ENCODE data around the gene PLA2G12A. TPM values are rescaled to one million over a fixed set of nuclear protein-coding genes. Genes with fewer than 3 reads are reported as not detected.

The PLA2G12A gene
- total RNA-seq, 1 donor from 2014 or later, result 51.0 TPM

DNA sequence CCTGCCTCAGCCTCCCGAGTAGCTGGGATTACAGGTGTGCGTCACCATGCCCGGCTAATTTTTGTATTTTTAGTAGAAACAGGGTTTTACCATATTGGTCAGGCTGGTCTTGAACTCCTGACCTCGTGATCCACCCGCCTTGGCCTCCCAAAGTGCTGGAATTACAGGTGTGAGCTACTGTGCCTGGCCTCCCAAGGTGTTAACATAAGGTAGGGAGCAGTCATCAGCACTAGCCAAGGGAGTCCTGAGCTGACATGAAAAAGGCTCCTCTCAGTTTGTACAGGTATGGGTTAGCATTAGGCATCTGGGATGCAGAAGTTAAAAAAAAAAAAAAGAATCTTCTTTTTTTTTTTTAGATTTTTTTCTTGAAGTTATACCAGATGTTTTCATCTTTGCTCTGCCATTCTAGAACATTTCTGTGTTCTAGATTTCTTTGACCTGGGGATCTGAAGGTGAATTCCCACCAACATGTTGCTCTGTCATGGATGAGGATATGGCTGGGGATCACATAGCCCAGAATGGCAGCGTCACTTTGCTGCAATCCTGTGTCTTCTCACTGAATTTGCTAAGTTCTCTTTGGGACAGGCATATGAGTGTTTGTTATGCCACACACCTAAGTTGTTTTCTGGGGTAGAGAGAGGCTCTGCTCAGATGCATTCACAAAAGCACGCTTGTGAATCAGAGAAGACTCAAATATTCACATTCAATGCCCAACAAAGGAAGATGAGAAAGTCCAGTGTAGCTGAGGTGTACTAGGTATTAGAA is 24.4 kb upstream of the PLA2G12A start:
- H3K4me3 Mint-ChIP-seq, result no peak overlapping the region

GRCh38 chr4:109752525-109752924 is 22.7 kb upstream of the PLA2G12A start:
- TF ChIP-seq, protein P1, sequence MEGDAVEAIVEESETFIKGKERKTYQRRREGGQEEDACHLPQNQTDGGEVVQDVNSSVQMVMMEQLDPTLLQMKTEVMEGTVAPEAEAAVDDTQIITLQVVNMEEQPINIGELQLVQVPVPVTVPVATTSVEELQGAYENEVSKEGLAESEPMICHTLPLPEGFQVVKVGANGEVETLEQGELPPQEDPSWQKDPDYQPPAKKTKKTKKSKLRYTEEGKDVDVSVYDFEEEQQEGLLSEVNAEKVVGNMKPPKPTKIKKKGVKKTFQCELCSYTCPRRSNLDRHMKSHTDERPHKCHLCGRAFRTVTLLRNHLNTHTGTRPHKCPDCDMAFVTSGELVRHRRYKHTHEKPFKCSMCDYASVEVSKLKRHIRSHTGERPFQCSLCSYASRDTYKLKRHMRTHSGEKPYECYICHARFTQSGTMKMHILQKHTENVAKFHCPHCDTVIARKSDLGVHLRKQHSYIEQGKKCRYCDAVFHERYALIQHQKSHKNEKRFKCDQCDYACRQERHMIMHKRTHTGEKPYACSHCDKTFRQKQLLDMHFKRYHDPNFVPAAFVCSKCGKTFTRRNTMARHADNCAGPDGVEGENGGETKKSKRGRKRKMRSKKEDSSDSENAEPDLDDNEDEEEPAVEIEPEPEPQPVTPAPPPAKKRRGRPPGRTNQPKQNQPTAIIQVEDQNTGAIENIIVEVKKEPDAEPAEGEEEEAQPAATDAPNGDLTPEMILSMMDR (IDR thresholded peaks at IDR 0.05; ENCODE audit: unreplicated experiment), result no peak
- no peak for DNase-seq (ENCODE audit: low spot score in 2 of 2, unreplicated experiment in 2 of 2)
- Mint-ChIP-seq H3K27ac (no peak overlapping the region), H3K4me1 (no peaks in the 10 kb centered on the region), H3K4me3 (no peak overlapping the region), H3K9me3 (no peaks in the 10 kb centered on the region), H3K36me3 (peaks cover 61% of the 10 kb centered on the region), H3K27me3 (ENCODE audit: low read depth) (no peaks in the 10 kb centered on the region)

More for the DNA sequence above, 24.4 kb upstream of the PLA2G12A start:
- TF ChIP-seq, protein P1 (IDR thresholded peaks at IDR 0.05; ENCODE audit: unreplicated experiment), result no peak
- H3K27ac Mint-ChIP-seq, result no peak overlapping the region
- H3K36me3 Mint-ChIP-seq, result peaks cover 50% of the 10 kb centered on the region
- no peaks in the 10 kb centered on the region for H3K27me3 Mint-ChIP-seq (ENCODE audit: low read depth)
- no peaks in the 10 kb centered on the region for H3K4me1 Mint-ChIP-seq
- no peak for DNase-seq (ENCODE audit: low spot score in 2 of 2, unreplicated experiment in 2 of 2)
- H3K9me3 Mint-ChIP-seq, result no peaks in the 10 kb centered on the region

- Mint-ChIP-seq H3K9me3 (no peaks in the 10 kb centered on the region), H3K36me3 (peaks cover 57% of the 10 kb centered on the region), H3K27me3 (ENCODE audit: low read depth) (no peaks in the 10 kb centered on the region)
Measured at GRCh38 chr4:109751852-109752251, 22.0 kb upstream of the PLA2G12A start.

DNA sequence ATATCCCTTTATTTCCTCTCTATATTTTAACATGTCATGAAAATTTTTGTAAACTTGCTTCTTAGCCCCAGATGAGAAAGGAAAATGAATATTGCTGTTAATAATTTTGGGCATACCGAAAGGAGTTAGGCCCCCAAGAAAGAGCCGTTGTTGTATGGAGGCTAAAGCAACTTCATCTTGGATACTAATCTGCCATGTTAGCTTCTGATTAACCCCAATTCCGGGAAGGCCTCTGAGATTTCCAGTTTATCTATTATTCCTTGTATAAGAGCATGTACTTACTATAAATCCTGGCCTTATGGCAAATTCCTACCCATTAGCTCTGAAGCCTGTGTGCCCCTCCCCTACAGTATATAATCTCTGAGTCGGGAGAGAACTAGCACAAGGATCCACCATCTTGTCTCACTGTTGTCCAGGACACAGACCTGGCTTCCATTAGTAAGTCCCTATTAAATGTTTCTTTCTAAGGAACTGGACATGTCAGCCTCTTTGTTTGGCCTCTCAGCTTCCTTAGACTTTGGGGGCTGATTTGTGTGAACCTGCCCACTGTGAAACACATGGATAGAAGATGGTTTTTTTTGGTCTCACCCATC is 20.9 kb upstream of the PLA2G12A start:
- H3K4me1 Mint-ChIP-seq, result no peaks in the 10 kb centered on the region
- H3K27ac Mint-ChIP-seq, result no peak overlapping the region
- peaks cover 55% of the 10 kb centered on the region for H3K36me3 Mint-ChIP-seq
- H3K4me3 Mint-ChIP-seq, result no peak overlapping the region
- no peak for DNase-seq (ENCODE audit: low spot score in 2 of 2, unreplicated experiment in 2 of 2)
- TF ChIP-seq, protein P1 (IDR thresholded peaks at IDR 0.05; ENCODE audit: unreplicated experiment), result no peak
- no peaks in the 10 kb centered on the region for H3K27me3 Mint-ChIP-seq (ENCODE audit: low read depth)
- no peaks in the 10 kb centered on the region for H3K9me3 Mint-ChIP-seq

More at GRCh38 chr4:109751852-109752251, 22.0 kb upstream of the PLA2G12A start:
- DNase-seq (ENCODE audit: low spot score in 2 of 2, unreplicated experiment in 2 of 2), result no peak
- Mint-ChIP-seq H3K4me3 (no peak overlapping the region), H3K4me1 (no peaks in the 10 kb centered on the region), H3K27ac (no peak overlapping the region)
- TF ChIP-seq, protein P1 (IDR thresholded peaks at IDR 0.05; ENCODE audit: unreplicated experiment), result no peak

DNA sequence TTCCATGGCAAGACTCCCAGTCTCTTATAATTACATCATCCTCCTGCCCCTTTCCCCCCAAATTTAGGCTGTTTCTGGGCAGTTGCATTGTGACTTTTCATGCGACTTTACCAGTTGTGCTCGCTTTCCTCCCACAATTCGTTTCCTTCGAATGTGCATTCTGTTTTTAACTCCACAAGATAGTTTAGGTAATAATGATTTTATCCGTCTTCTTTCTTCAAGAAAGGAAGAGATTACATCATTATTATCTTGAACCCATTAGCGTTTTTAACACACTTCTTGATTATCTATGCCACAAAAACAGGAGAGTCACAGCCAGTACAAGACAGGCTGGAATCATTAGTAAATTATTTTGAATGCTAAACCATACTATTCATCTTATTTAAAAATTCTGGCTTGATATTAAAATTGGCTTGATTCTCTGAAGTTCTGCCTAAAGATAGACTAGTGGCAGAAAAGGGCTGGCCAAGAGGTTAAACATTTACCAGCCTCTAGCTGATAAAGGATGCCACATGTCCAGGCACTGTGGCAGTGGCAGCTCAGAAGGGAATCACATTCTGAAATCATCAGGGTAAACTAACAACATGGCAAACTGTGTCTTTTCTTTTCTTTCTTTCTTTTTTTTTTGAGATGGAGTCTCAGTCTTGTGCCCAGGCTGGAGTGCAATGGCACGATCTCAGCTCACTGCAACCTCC is 19.7 kb upstream of the PLA2G12A start:
- Mint-ChIP-seq H3K4me1 (no peaks in the 10 kb centered on the region), H3K27ac (no peak overlapping the region)

More for the DNA sequence above, 19.7 kb upstream of the PLA2G12A start:
- Mint-ChIP-seq H3K9me3 (no peaks in the 10 kb centered on the region), H3K36me3 (peaks cover 48% of the 10 kb centered on the region), H3K27me3 (ENCODE audit: low read depth) (no peaks in the 10 kb centered on the region), H3K4me3 (no peak overlapping the region)
- TF ChIP-seq, protein P1 (IDR thresholded peaks at IDR 0.05; ENCODE audit: unreplicated experiment), result no peak
- no peak for DNase-seq (ENCODE audit: low spot score in 2 of 2, unreplicated experiment in 2 of 2)

All from mesothelial cell of epicardium (in vitro differentiated cells).